Stomach (tissue), 4 donors: ENCODE measurements around the gene WWOX.

Source experiments
- POLR2A ChIP-seq, 4 donors: fragments of 450-650 bp; IDR thresholded peaks; one replicate each; pipeline ENCODE4 v1.6.1; 2016; ENCODE audit warnings: antibody characterized with exemption in 4 of 4, control low read depth in 2 of 4, mild to moderate bottlenecking in 1 of 4, moderate library complexity in 1 of 4
- POLR2AphosphoS5 ChIP-seq, 3 donors: sonication (generic); formaldehyde crosslinking; IDR thresholded peaks; one replicate each; pipeline ENCODE4 v1.6.1; 2016; ENCODE audit warnings: antibody characterized with exemption in 3 of 3
- TF ChIP-seq, protein P1 (sequence below), 7 experiments: fragments of 450-650 bp in 4 of 7; fragments of 200-600 bp in 3 of 7; sonication (generic) in 3 of 7; IDR thresholded peaks; one replicate each; pipeline ENCODE4 v1.5.1; 2016 to 2019; ENCODE audit warnings: antibody characterized with exemption in 7 of 7, control low read depth in 2 of 7, mild to moderate bottlenecking in 1 of 7

DNA sequence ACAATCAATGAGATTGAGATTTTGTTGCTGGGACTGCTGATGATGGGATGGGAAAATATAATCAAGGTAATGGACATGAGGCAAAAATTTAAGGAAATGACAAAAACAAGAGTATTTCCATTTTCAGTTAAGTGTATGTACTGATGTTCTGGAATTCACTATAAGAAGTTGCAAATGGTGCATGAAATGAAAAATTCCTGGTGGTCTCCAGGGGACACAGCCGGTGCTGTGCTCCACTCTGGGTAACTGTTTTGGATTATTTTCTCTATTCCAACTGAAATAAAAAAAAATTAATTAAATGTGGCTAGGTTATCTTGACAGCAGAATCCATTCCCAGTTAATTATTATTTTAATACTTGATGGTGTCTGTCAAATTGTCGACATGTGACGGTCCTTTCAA, 305.6 kb downstream of the WWOX start:
- TF ChIP-seq, protein P1, sequence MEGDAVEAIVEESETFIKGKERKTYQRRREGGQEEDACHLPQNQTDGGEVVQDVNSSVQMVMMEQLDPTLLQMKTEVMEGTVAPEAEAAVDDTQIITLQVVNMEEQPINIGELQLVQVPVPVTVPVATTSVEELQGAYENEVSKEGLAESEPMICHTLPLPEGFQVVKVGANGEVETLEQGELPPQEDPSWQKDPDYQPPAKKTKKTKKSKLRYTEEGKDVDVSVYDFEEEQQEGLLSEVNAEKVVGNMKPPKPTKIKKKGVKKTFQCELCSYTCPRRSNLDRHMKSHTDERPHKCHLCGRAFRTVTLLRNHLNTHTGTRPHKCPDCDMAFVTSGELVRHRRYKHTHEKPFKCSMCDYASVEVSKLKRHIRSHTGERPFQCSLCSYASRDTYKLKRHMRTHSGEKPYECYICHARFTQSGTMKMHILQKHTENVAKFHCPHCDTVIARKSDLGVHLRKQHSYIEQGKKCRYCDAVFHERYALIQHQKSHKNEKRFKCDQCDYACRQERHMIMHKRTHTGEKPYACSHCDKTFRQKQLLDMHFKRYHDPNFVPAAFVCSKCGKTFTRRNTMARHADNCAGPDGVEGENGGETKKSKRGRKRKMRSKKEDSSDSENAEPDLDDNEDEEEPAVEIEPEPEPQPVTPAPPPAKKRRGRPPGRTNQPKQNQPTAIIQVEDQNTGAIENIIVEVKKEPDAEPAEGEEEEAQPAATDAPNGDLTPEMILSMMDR (IDR thresholded peaks at IDR 0.05): no peak
- TF ChIP-seq POLR2A (IDR thresholded peaks at IDR 0.05) (no peak), POLR2AphosphoS5 (IDR thresholded peaks at IDR 0.05) (no peak)
